Esophagus squamous epithelium (tissue), 5 donors: ENCODE results near the gene EEF1AKMT3. TPM values are rescaled to one million over a fixed set of nuclear protein-coding genes. Genes with fewer than 3 reads are reported as not detected.
A peak's percentile ranks its signal among the peaks of the same experiment; 100 is the strongest.

Source experiments
- DNase-seq: peaks from one replicate; lab custom pipeline; 2025; lab: John Stamatoyannopoulos, UW
- H3K27ac ChIP-seq, 4 donors: fragments of 200-600 bp; sonication (generic); one replicate each; pipeline ENCODE4 v1.5.1; 2016 to 2019; ENCODE audit warnings: mild to moderate bottlenecking in 1 of 4
- H3K27me3 ChIP-seq, 4 donors: fragments of 200-600 bp; sonication (generic); 1 replicate in 3 of 4; 2 replicates in 1 of 4; pipeline versions ENCODE4 v1.5.1 to v1.6.0; 2017 to 2021; ENCODE audit warnings: antibody characterized with exemption in 1 of 4
- H3K36me3 ChIP-seq, 3 donors: fragments of 200-600 bp; sonication (generic); one replicate each; pipeline ENCODE4 v1.5.1; 2016 to 2019
- H3K4me1 ChIP-seq, 3 donors: fragments of 200-600 bp; sonication (generic); one replicate each; pipeline ENCODE4 v1.5.1; 2017 to 2019
- H3K4me3 ChIP-seq, 4 donors: fragments of 200-600 bp; sonication (generic); 1 replicate in 3 of 4; 2 replicates in 1 of 4; pipeline ENCODE4 v1.5.1; 2016 to 2019; ENCODE audit warnings: mild to moderate bottlenecking in 2 of 4, moderate library complexity in 1 of 4
- H3K9me3 ChIP-seq, 3 donors: fragments of 200-600 bp; sonication (generic); one replicate each; pipeline ENCODE4 v1.5.1; 2016 to 2019
- POLR2A ChIP-seq, 4 donors: fragments of 450-650 bp; IDR thresholded peaks; one replicate each; pipeline ENCODE4 v1.6.1; 2017; ENCODE audit warnings: antibody characterized with exemption in 4 of 4, mild to moderate bottlenecking in 4 of 4, moderate library complexity in 3 of 4
- WGBS, 2 donors: methylation state at CpG; one replicate each; pipeline ENCODE4 v1.1.5; 2018; 5-methylcytosine and 5-hydroxymethylcytosine counted together
- intact Hi-C: fragments of 100-400 bp; cut with DNase I; formaldehyde crosslinking; loops from one replicate; pipeline ENCODE4 v1.15.0; 2022
- total RNA-seq, 4 donors: library from RNA; depleted of rRNA; stranded (reverse); fragments of >200 nt; gene quantifications; one replicate each; pipeline ENCODE4 v1.1.0, GENCODE V29; 2016
- TF ChIP-seq, protein P1 (sequence below), 6 experiments: fragments of 450-650 bp in 4 of 6; fragments of 200-600 bp in 2 of 6; sonication (generic) in 2 of 6; IDR thresholded peaks; one replicate each; pipeline ENCODE4 v1.5.1; 2016 to 2019; ENCODE audit warnings: antibody characterized with exemption in 6 of 6, mild to moderate bottlenecking in 4 of 6, moderate library complexity in 4 of 6
- donor health status: DM: yes; HTN: yes; CAD: no.

The EEF1AKMT3 gene
- total RNA-seq, 4 donors from 2014 or later: 2.6 to 7.6 (median 3.7) TPM

DNA sequence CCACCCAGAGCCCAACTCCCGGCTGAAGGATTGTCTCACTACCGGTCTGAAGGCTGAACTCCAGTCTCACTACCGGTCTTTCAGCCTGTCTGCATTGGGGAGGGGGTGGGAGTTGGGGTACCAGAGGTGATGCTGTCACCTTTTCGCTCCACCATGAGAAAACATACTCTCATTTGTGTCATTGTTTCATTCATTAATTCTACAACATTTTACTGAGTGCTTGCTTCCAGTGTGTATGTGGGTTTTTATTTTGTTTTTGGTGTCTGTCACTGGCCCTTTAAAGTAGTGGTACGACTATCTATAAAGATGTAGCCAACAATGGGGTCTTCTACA is 19.8 kb upstream of the EEF1AKMT3 start:
- TF ChIP-seq, protein P1, sequence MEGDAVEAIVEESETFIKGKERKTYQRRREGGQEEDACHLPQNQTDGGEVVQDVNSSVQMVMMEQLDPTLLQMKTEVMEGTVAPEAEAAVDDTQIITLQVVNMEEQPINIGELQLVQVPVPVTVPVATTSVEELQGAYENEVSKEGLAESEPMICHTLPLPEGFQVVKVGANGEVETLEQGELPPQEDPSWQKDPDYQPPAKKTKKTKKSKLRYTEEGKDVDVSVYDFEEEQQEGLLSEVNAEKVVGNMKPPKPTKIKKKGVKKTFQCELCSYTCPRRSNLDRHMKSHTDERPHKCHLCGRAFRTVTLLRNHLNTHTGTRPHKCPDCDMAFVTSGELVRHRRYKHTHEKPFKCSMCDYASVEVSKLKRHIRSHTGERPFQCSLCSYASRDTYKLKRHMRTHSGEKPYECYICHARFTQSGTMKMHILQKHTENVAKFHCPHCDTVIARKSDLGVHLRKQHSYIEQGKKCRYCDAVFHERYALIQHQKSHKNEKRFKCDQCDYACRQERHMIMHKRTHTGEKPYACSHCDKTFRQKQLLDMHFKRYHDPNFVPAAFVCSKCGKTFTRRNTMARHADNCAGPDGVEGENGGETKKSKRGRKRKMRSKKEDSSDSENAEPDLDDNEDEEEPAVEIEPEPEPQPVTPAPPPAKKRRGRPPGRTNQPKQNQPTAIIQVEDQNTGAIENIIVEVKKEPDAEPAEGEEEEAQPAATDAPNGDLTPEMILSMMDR (IDR thresholded peaks at IDR 0.05): no peak
- TF ChIP-seq POLR2A (IDR thresholded peaks at IDR 0.05): no peak
- Histone ChIP-seq H3K4me3 (peak overlapping the region; percentile 61 to 96 (median 72)), H3K9me3 (no peaks in the 10 kb centered on the region), H3K36me3 (peaks cover 7 to 34% (median 10%) of the 10 kb centered on the region in 3 donors), H3K27ac (peak overlapping the region; percentile 41 to 92 (median 90)), H3K27me3 (no peaks in the 10 kb centered on the region), H3K4me1 (peaks cover 33 to 59% (median 37%) of the 10 kb centered on the region in 3 donors)
- intact Hi-C loops: no loop called here
- WGBS, 2 donors: 0% methylated on average over 5 of the region's 5 CpGs
- no peak for DNase-seq

DNA sequence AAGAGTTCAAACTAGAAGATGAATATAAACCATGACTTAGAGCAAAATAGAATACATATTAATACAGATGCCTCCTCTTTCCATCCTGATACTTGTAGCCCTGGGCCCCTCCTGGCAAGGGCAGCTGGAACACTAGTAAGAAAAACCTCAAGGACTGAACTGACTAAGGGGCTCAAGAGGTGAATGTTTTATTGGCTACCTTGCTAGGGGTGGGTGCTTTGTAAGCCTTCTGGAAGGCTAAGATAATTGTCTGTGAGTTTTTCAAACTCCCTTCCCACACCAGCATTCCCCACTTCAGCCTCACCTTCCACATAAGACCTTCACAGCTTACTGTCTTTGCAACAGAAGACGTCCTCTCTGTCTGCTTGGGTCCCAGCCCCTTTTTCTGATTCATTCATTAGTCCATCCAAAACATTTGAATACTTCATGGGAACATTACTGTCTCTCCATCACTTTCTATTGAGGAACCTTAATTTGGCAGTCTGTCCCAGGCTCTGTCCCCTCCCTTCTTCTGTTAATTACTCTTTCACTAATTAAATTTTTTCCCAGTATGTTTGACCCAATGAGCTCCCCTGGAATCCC is 18.6 kb upstream of the EEF1AKMT3 start:
- TF ChIP-seq POLR2A (IDR thresholded peaks at IDR 0.05): no peak
- TF ChIP-seq, protein P1 (IDR thresholded peaks at IDR 0.05): no peak
- Histone ChIP-seq H3K27ac (peak overlapping the region in 3 of 4 donors; percentile 48 to 86 (median 76)), H3K4me1 (peaks cover 33 to 59% (median 37%) of the 10 kb centered on the region in 3 donors), H3K4me3 (peak overlapping the region in 1 of 4 donors; percentile 98), H3K27me3 (no peaks in the 10 kb centered on the region), H3K36me3 (peaks cover 2 to 34% (median 5%) of the 10 kb centered on the region in 3 donors), H3K9me3 (no peaks in the 10 kb centered on the region)
- intact Hi-C loops: no loop called here
- WGBS, 2 donors: 20 to 38% methylated on average over 1 of the region's 1 CpG
- no peak for DNase-seq

DNA sequence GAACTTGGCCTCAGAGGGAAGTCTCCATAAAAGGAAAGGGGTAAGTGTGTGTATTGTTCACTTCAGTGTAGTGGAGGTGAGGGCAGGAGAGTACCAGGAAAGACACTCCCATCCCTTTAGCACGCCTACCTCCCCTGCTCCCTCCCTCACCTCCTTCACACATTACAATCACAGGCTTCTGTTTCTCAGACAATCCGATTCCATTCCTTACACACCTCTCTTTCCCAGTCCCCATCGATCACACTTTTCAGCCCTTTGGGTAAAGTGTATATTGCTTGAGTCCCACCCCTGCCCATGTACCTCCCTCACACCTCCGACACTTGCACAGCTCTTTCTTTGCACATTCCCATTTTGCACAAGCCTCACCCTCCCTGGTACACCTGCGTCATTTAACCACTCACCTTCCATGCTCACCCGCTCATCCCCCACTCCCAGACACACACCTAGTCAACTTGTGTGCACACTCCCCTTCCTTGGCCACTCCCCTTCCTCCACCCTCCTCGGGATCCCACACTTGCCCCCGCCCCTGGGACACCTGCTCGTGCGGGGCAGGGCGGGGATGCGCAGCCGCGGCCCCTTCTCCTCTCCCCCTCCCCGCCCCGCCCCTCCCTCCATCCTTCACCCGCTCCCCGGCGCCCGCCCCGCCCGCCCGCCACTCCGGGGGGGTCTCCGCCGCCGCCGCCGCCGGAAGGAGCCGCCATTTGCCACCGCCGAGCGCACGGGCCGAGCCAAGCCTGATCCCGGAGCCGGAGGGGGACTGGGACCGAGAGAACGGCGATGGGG is 17.8 kb upstream of the EEF1AKMT3 start, which contains the start of gene MARCHF9:
TSS of gene MARCHF9 (plus strand) at position 693 of the 783 bp plus-strand sequence. CDS start 426 bp downstream, outside the sequence.
- WGBS, 2 donors: 1 to 3% methylated on average over 9 to 11 of the region's 41 CpGs
- H3K27ac ChIP-seq: peak within 1 kb of the TSS; percentile 48 to 86 (median 81)
- peaks cover 0 to 31% (median 0%) of the 10 kb centered on the region in 3 donors for H3K36me3 ChIP-seq
- peaks cover 33 to 59% (median 37%) of the 10 kb centered on the region in 3 donors for H3K4me1 ChIP-seq
- intact Hi-C loops: no loop called here
- H3K27me3 ChIP-seq: no peaks in the 10 kb centered on the region
- peak; percentile 43 for DNase-seq
- peak within 1 kb of the TSS; percentile 54 to 98 (median 79) for H3K4me3 ChIP-seq
- no peaks in the 10 kb centered on the region for H3K9me3 ChIP-seq
- TF ChIP-seq, protein P1 (IDR thresholded peaks at IDR 0.05): no peak
- TF ChIP-seq POLR2A (IDR thresholded peaks at IDR 0.05): no peak

DNA sequence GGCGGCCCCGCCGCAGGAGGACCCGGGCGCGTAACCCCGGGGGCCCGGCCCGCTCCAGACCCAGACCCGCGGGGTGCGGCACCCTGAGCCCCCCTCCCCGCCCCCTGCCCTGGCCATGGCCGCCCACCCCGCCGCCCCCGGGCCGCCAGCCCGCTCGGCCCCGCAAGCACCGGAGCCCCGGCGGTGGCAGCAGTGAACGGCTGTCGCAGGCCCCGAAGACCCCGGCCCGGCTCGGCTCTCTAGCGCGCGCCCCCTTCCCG is 17.3 kb upstream of the EEF1AKMT3 start:
- Histone ChIP-seq H3K36me3 (peaks cover 0 to 26% (median 0%) of the 10 kb centered on the region in 3 donors), H3K4me3 (peak overlapping the region; percentile 54 to 98 (median 79)), H3K4me1 (peaks cover 33 to 59% (median 37%) of the 10 kb centered on the region in 3 donors), H3K9me3 (no peaks in the 10 kb centered on the region), H3K27me3 (no peaks in the 10 kb centered on the region), H3K27ac (peak overlapping the region; percentile 48 to 86 (median 81))
- intact Hi-C loops: no loop called here
- no CpG with 5 or more reads among the region's 34 CpGs for WGBS, 2 donors
- DNase-seq: no peak
- no peak for TF ChIP-seq POLR2A (IDR thresholded peaks at IDR 0.05)
- TF ChIP-seq, protein P1 (IDR thresholded peaks at IDR 0.05): no peak
